ENCODE measurements around the gene CASKIN2.
"Not testable (repeated sequence)": the region's sequence is repeated elsewhere in the genome, so short reads cannot be mapped to it uniquely, and the experiment has no call there.

Gene CASKIN2

DNA sequence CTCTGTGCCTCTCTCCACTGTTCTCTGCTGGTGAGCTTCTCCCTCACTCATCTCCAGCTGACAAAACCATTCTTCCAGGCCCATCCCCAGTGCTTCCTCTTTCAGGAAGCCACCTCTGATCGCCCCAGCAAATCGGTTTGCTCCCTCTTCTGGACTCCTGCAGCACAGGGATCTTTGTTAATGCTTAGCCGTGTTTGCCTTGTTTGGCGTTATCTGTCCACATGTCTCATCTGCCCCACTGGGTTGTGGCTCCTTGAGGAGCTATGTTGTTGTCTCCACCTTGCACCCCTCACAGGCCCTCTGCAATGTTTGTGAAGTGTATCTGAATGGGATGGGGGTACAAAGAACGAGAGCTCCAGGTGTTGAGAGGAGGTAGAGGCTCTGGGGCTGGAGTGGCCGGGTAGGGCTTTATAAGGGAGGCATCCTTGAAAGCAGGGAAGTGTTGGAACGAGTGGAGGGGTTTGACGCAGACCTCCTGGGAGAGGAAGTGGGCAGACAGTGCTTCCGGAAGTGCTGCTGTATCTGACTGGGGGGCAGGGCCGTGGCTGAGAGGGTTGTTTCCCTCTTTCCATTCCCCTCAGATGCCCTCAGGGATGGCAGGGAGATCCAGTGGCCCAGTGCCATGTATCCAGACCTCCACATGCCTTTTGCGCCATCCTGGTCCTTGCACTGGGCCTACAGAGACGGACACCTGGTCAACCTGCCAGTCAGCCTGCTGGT is 27.8 kb downstream of the CASKIN2 start:
- DNase-seq (ENCODE audit: low spot score) = no peak

DNA sequence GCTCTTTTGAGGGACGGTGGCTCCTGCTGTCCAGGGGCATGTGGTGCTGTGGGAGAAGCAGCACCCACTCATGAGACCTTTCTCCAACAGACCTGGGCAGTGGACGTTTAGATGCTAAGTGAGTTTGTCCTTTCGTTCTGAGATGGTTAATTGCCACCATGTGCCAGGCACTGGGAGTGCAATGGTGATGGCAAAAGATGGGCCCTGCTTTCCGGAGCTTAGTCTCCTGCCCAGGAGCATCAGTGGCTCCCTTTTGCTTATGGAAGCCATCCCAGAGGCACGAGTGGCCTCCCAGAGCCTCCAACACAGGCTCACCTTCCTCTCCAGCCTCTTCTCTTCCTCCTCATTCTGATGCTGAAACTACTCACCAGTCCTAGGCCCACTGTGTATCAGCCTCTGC is 28.4 kb downstream of the CASKIN2 start:
- no peak for DNase-seq (ENCODE audit: low spot score)

DNA sequence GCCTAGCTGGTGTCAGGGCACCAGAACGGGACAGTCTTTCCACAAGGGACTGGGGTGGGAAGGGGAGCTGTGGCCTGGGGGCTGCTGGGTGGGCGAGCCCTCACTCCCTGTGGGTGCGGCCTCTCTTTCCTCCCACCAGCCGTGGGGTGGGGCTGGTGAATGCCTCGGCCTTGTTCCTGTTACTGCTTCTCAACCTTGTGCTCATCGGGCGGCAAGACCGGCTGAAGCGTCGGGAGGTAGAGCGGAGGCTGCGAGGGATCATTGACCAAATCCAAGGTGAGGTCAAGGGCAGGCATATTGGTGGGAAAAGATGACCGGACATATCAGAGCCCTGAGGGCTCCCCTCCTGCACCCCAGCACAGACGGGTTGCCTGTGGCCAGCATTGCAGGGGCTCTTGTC is 29.2 kb downstream of the CASKIN2 start:
- DNase-seq (ENCODE audit: low spot score) = no peak

DNA sequence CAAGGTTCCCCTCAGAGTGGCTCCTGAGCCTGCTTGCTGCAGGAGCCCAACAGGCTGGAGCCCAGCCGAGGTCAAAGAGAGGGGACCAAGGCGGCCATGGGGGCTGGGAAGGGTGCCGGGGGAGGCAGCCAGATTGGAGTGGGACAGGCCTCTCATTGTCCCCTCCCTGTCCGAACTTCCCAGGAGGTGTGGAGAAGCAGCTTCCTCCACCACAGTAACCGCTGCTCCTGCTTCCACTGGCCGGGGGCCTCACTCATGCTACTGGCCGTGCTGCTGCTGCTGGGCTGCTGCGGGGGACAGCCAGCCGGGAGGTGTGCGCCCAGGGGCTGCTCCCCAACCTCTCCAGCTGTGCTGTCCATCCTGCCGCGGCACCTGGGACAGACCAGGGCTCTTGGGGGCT is 29.6 kb downstream of the CASKIN2 start:
- DNase-seq (ENCODE audit: low spot score) = no peak

DNA sequence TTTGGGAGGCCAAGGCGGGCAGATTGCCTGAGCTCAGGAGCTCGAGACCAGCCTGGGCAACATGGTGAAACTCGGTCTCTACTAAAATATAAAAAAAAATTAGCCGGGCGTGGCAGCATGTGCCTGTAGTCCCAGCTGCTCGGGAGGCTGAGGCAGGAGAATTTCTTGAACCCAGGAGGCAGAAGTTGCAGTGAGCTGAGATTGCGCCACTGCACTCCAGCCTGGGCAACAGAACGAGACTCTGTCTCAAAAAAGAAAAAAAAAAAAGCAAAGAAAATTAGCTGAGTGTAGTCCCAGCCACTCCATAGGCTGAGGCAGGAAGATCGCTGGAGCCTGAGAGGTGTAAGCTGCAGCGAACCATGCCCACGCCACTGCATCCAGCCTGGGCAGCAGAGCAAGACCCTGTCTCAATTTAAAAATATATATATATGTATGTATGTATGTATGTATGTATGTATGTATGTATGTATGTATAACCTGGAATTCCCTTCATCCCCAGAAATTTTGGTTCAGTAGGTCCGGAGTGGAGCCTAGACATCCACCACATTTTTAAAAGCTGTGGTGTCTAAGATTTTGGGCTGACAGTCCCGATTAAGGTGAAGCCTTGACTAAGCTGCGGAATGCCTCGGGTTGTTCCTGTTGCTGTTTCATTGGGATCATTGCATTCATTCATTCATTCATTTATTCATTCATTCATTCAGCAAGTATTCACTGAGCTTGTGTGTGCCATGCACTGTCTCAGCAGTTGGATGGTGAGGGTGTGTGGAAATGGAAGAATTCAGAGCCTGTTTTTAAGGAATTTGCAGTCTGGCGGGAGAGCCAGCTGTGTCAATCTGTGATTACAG is 33.0 kb downstream of the CASKIN2 start:
- DNase-seq (ENCODE audit: low spot score) = no peak

DNA sequence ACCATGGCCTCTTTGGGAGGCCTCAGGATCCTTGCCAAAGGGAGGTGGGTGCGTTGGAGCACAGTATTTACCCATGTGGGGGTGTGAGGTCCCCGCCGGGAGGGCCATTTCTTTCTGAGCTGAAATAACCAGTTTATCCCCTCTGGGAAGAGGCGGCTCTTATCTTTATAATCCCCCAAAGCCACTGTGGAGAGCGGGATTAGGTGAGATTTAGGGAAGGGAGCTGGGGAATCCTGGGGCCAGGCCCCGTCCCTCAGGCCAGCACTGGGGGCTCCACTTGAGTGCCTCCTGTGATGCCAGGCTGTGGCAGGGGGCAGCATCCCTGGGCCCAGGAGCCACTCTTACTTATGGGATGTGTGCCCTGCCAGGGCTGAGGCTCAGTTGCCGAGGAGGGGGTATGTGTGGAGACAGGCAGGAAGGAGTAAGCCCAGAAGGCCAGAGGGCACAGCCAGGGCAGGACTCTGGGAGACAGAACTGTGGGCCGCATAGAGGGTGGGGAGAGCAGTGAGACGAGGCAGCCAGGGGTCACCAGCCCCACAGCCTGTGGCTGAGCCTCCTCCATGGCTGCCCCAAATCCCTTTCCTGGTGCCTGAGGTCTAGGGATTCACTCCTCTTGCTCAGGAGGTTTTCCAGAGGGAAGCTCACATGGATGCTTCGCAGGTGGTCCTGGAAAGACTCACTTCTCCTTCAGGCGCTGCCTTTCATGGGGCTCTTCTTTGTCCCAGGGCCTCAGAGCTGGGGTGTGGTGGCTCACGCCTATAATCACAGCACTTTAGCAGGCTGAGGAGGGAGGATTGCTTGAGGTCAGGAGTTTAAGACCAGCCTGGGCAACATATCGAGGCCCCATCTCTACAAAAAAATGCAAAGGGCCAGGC is 33.9 kb downstream of the CASKIN2 start:
- no peak for DNase-seq (ENCODE audit: low spot score)

DNA sequence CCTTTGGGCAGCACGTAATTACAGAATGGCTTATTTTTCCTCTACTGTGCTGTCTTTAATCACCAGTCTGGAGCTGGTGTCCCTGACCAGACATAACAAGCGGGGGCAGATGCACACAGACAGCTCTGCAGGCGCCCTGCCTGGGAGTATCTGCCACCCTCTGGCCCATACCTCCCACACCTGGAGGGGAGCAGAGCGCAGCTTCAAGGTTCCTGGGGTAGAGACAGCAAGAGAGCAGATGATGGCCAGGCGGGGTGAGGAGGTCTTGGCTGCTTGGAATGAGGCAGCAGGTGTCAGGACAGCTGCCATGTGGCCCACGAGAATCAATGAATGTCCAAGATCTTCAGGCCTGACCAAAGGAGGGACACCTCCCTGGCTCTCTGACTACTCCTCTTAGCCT is 35.1 kb downstream of the CASKIN2 start:
- DNase-seq (ENCODE audit: low spot score) = no peak

DNA sequence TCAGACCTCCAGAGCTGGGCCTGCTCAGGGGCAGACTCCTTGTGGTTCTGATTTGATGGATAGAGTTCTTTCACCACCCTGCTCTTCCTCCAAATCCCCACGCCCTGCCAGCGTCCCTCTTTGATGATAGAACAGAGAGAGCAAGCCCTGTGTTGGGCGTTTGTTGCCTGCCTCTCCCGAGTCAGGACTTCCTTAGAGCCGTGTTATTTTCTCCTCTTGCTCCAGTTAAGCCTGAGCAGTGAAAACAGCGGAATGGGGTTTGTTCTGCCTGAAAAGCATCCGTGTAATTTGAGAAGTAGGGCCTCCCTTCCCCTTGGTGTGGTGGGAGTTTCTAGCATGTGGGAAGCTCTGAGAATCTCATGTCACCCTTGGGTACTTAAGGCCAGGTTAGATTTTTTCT is 36.8 kb downstream of the CASKIN2 start:
- DNase-seq (ENCODE audit: low spot score) = no peak

DNA sequence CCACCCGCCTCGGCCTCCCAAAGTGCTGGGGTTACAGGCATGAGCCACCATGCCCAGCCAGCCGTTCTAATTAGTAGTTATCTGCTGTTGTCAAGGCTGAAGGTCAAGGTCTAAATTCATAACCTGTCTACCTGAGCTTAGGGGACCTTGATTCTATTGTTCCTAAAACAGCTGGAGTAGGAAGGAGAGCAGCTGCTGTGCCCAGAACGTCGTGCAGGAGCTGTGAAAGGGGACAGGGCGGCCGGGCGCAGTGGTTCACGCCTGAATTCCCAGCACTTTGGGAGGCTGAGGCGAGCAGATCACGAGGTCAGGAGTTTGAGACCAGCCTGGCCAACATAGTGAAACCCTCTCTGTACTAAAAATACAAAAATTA is 37.9 kb downstream of the CASKIN2 start:
- not testable (repeated sequence) for DNase-seq (ENCODE audit: low spot score)

DNA sequence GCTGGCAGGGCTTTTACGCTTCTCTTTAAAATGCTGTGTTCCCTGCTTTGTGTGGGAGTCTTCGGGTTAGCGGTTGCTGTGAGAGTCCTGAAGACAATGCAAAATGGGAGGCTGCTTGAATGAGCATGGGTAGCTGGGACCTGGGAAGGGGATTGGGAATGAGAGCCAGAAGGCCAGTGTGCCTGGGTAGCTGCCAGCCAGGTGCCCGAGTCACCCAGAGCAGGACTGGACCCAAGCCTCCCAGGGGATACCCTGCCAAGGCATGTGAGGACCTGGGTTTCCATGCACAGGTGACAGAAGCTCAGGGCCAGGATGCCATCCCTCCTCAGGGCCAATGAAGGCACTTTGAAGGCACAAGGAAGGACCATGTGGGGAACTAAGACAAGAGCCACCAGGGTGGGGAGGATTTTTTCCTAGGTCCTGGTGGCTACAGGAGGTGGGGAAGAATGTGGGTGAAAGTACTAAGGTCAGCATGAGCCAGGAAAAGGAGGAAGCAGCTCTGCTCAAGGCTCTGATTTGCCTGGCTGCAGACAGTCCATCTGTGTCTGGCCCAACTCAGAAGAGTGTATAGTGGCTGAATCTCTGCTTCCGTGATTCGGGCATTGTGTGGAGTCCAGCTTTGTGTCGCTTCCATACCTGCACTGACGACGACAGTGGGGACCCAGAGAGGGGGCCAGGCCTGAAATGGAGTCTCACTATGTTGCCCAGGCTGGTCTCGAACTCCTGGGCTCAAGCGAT is 38.4 kb downstream of the CASKIN2 start:
- DNase-seq (ENCODE audit: low spot score) = no peak

DNA sequence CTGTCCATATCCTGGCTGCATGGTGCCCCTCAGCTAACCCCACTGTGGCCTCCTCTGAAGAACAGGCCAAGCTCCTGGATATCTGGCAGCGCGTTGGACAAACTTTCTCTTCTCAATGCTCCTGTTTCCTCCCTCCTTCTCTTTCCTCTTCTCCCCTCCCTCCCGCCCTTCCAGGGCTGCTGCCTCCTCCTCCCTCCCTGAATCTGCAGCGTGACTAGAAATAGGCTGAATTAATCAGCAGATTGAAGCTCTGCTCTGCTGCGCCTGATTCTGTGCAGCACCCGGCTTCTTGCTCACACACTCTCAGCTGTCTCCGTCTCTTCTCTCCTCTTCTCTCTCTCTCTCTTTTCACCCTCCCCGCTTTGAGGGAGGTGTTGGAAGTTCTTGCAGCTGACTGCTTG is 39.1 kb downstream of the CASKIN2 start:
- no peak for DNase-seq (ENCODE audit: low spot score)

DNA sequence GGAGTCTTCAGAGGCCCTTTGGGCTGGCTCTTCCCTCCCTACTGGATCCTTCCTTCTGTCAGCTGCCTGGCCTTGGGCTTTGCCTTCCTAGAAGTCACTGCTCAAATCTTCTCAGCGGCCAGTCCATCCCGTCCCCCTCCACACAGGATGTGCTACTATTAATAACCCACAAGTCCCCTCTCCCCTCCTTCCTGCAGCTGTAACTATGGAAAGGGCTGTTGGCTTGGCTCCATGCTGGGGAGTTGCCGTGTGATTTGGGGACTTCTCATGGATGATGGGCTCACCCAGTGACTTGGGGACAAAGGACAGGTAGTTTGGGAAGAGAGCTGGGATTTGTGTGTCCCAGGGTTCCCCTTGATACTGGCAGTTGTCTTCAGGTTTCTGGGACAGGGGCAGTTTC is 39.5 kb downstream of the CASKIN2 start:
- DNase-seq (ENCODE audit: low spot score) = no peak

DNA sequence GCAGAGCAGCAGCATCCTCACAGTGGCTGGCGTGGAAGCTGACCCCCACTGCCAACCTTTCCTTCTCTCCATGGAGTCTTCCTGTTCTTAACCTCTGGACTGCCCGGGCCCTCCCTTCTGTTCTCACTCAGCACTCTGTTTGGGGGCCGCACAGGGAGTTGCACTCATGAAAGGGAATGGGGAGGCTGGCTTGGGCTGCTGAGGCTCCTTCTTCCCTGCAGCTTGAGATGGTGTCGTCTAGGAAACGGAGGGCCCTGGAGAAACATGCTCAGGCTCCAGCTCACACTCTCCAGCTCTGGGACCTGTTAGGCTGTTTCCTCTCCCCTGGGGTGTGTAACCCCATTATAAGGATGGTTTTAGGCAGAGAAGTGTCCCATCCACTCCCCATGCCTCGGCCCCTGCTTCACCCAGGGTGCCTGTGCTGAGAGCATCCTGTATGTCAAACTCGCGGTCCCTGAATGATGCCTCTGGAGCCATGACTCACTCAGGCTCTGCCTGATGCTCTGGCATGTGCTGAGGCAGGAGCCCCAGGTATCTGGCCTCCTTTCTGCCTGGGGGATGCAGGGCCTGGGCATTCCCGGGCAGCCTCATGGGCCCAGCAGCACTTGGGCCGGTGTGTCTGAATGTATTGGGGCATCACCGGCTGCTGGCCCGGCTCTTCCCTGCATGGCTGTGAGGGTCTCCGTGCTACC is 40.0 kb downstream of the CASKIN2 start:
- DNase-seq (ENCODE audit: low spot score) = no peak

DNA sequence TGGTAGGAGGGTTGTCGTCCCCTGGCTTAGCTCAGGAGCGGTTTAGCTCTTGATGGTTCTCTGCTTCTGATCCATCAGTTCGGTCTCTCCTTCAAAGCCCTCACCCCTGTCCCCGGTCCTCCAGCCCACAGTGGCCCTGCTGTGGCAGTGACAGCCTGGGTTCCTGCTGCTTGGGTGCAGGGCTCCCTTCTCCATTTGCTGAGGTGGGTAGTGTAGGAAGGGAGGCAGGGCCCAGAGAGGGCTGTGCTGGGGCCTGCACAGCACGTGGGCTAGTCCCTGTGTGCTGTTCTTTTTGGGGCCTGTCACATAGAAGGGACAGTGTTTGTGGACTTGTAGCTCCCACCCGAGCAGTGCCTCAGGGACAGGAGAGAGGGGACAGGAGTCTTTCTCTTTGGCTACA is 40.6 kb downstream of the CASKIN2 start:
- DNase-seq (ENCODE audit: low spot score) = no peak

DNA sequence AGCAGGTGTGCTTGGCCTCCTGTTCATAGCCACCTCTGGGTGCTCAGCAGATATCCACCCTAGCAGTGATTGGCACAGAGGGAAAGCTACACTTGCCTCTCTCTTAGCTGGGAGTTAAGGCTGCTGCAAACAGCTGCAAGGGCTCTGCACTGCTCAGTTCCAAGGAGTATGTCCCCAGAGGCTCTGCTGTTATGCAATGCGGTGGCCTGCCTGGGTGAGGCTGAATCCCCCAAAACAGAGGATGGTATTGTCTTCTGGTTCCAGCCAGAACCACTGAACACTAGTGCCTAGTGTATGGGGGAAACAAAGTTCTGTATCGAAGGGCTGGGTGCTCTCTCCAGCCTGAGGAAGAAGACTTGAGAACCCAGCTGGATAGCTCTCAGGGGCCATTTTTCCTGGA is 42.1 kb downstream of the CASKIN2 start:
- DNase-seq (ENCODE audit: low spot score) = no peak

DNA sequence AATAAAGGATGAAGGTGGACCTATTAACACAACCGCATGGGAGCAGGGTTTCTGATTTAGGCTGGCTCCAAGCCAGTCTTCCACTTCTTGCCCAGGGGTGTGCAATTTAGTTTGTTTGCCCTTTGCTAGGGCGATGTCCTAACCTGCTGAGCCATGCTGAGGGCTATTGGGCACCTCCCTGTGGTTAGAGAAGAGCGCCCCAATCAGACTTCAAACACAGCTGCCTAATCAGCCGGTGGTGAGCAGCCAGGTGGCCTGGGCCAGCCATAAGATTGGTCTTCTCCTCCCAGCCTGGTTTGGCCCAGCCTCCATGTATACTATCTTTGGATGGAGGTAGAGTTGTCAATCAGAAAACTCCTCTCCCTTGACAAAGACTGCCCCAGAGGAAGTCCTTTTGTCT is 43.2 kb downstream of the CASKIN2 start:
- DNase-seq (ENCODE audit: low spot score) = no peak

DNA sequence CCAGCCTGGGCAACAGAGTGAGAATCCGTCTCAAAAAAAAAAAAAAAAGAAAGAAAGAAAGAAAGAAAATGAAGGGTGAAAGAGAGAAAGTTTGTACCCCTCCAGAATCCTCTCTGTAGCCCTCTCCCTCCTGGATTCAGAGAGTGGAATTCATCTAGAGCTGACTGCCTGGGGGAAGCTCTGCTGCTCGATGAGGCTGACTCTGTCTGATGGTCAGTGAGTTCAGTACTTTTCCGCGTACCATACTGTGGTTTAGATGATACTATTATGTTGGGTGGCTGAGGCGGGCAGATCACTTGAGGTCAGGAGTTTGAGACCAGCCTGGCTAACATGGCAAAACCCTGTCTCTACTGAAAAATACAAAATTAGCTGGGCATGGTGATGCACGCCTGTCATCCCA is 44.1 kb downstream of the CASKIN2 start:
- DNase-seq (ENCODE audit: low spot score) = no peak

DNA sequence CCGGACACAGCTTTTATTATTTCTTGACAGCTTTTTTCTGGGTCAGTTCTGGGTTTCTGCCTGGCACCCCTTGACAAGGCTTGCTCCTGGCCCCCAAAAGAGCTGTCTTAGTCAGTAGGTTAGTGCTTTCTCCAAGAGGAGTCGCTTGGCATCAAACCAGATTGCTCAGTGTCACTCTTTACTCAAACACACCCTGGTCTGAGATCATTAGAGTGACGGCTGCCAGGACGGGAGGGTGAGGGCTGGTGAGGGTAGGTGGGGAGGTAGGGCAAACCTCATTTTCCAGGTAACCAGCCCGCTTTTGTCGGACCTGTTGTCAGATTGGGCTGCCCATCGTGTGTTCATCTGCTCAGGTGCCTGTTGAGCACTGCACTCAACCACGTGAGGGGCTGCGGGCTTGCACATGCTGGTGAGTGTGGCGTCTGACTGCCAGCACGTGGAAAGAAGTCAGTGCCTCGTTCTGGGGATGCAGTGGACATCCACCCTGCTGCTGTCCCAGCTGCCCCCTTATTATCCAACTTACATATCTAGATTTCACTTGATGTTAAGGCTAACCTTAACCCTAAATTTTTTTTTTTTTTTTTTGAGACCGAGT is 46.5 kb downstream of the CASKIN2 start:
- no peak for DNase-seq (ENCODE audit: low spot score)

DNA sequence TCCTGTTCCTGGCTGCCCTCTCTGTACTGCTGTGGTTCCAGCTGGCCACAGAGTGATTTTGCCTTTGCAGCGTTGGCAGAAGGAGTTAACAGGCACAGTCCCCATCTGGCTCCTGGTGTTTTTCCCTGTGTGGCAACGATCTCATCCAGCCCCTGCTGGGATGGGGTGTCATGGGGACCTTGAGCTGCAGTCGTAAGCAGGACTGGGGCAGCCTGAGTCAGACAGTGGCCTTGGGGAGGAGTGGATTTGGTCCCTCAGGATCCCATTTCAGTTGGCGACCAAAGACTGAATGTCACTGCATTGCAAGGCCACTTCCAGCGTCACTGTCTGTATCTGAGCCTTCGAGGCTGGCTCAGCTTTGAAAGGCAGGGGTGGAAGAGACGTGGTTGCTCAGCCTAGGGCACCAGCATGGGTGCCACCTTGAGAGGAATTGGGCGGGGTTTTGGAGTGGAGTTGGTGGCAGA is 47.0 kb downstream of the CASKIN2 start:
- DNase-seq (ENCODE audit: low spot score) = no peak

DNA sequence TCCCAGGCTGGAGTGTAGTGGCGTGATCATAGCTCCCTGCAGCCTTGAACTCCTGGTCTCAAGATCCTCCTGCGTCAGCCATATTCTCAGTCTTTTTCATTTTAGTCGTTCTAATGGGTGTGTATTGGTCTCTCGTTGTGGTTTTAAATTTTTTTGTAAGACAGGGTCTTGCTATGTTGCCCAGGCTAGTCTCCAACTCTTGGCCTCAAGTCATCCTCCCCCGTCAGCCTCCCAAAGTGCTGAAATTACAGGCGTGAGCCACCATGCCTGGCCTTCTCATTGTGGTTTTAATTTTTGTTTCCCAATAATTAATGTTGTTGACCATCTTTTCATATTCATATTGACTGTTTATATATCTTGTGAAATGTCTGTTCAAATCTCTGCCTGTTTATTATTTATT is 50.3 kb downstream of the CASKIN2 start:
- DNase-seq (ENCODE audit: low spot score) = no peak

DNA sequence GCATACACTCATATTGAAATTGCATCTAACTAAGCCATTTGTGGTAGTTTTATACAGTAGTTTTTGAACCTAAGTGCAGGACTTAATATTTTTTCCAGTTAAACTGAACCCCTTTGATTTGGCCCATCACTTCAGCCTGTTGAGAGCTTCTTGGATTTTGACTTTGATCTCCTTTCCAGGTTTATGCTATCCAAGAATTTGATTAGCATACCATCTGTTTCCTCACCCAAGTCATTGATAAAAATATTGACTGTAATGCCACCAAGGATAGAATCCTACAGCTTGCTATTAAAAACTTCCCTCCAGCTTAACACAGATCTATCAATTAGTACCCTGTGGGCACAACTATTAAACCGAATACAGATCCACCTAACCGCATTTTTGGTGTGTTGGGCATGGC is 51.7 kb downstream of the CASKIN2 start:
- DNase-seq (ENCODE audit: low spot score) = no peak
